CD14-positive monocyte (primary cell): ENCODE results near the gene FAM120B. TPM values are rescaled to one million over a fixed set of nuclear protein-coding genes. Genes with fewer than 3 reads are reported as not detected.

Experiments used
- DNase-seq, 3 donors: peaks; one replicate each; pipeline ENCODE4 v3.0.0-alpha.2; 2011 to 2022
- H2AFZ ChIP-seq: 2 replicates; pipeline ENCODE4 v1.6.0; 2012; ENCODE audit warnings: mild to moderate bottlenecking, low read depth, low read length, inconsistent platforms; ENCODE audit not compliant: insufficient read depth, poor library complexity, severe bottlenecking
- H3K27ac ChIP-seq, 2 donors: 1 replicate in 1 of 2; 2 replicates in 1 of 2; pipeline ENCODE4 v1.5.1; 2012 to 2013; ENCODE audit warnings: low read length in 2 of 2, control low read depth in 1 of 2, inconsistent platforms in 1 of 2, low read depth in 1 of 2, mild to moderate bottlenecking in 1 of 2
- H3K27me3 ChIP-seq, 2 donors: one replicate each; pipeline versions ENCODE4 v1.6.0 to v1.6.1; 2011 to 2013; ENCODE audit warnings: low read length in 2 of 2; ENCODE audit not compliant: control insufficient read depth in 2 of 2, insufficient read depth in 2 of 2
- H3K36me3 ChIP-seq, 2 donors: replicated peaks in 1 of 2; 1 replicate in 1 of 2; 2 replicates in 1 of 2; pipeline versions ENCODE4 v1.5.1 to v1.6.1; 2012 to 2013; ENCODE audit warnings: low read length in 2 of 2, control low read depth in 1 of 2, inconsistent platforms in 1 of 2, mild to moderate bottlenecking in 1 of 2; ENCODE audit not compliant: insufficient read depth in 2 of 2, control insufficient read depth in 1 of 2
- H3K4me1 ChIP-seq, 2 donors: 1 replicate in 1 of 2; 2 replicates in 1 of 2; pipeline versions ENCODE4 v1.5.1 to v1.6.1; 2012 to 2013; ENCODE audit warnings: low read length in 2 of 2, control low read depth in 1 of 2, inconsistent platforms in 1 of 2, mild to moderate bottlenecking in 1 of 2, moderate library complexity in 1 of 2; ENCODE audit not compliant: insufficient read depth in 2 of 2, control insufficient read depth in 1 of 2
- H3K4me2 ChIP-seq: replicated peaks from 2 replicates; pipeline ENCODE3; 2012; ENCODE audit warnings: low read length, moderate library complexity, mild to moderate bottlenecking; ENCODE audit not compliant: poor library complexity, severe bottlenecking; ENCODE audit errors: extremely low read depth
- H3K4me3 ChIP-seq, 3 experiments: fragments of 200-600 bp in 1 of 3; sonication (generic) in 1 of 3; replicated peaks in 1 of 3; 1 replicate in 2 of 3; 2 replicates in 1 of 3; pipeline ENCODE4 v1.5.1; 2011 to 2013; ENCODE audit warnings: low read length in 3 of 3, mild to moderate bottlenecking in 3 of 3, control low read depth in 2 of 3, low read depth in 2 of 3, inconsistent platforms in 1 of 3, moderate library complexity in 1 of 3
- H3K79me2 ChIP-seq: 2 replicates; pipeline ENCODE4 v1.6.0; 2012; ENCODE audit warnings: mild to moderate bottlenecking, control low read depth, inconsistent platforms, low read length, moderate library complexity; ENCODE audit not compliant: insufficient read depth
- H3K9ac ChIP-seq: 2 replicates; pipeline ENCODE4 v1.6.0; 2017; ENCODE audit warnings: low read length, mild to moderate bottlenecking; ENCODE audit not compliant: insufficient read depth, poor library complexity, severe bottlenecking
- H3K9me3 ChIP-seq, 2 donors: replicated peaks in 1 of 2; 1 replicate in 1 of 2; 2 replicates in 1 of 2; pipeline versions ENCODE4 v1.5.1 to v1.6.1; 2012 to 2013; ENCODE audit warnings: low read length in 2 of 2, control low read depth in 1 of 2; ENCODE audit not compliant: control insufficient read depth in 1 of 2, insufficient read depth in 1 of 2
- H4K20me1 ChIP-seq: 2 replicates; pipeline ENCODE4 v1.6.0; 2012; ENCODE audit warnings: mild to moderate bottlenecking, low read length, control low read depth, moderate library complexity; ENCODE audit not compliant: insufficient read depth
- H3K27ac Mint-ChIP-seq, 7 donors: one replicate each; pipeline ENCODE4 v1.8.0; 2020; ENCODE audit warnings: mild to moderate bottlenecking in 7 of 7, mixed read lengths in 7 of 7, moderate library complexity in 6 of 7, inconsistent platforms in 2 of 7
- H3K27me3 Mint-ChIP-seq, 3 donors: one replicate each; pipeline ENCODE4 v1.8.0; 2021 to 2022; ENCODE audit warnings: low read depth in 3 of 3, mild to moderate bottlenecking in 3 of 3, mixed read lengths in 3 of 3, moderate library complexity in 3 of 3, inconsistent platforms in 1 of 3
- H3K36me3 Mint-ChIP-seq, 2 donors: one replicate each; pipeline ENCODE4 v1.8.0; 2020; ENCODE audit warnings: mixed read lengths in 2 of 2, inconsistent platforms in 1 of 2, mild to moderate bottlenecking in 1 of 2
- H3K4me1 Mint-ChIP-seq: one replicate; pipeline ENCODE4 v1.8.0; 2020; ENCODE audit warnings: mild to moderate bottlenecking, mixed read lengths
- H3K4me3 Mint-ChIP-seq, 2 donors: one replicate each; pipeline ENCODE4 v1.8.0; 2020; ENCODE audit warnings: mild to moderate bottlenecking in 2 of 2, mixed read lengths in 2 of 2, moderate library complexity in 1 of 2
- H3K9me3 Mint-ChIP-seq, 7 donors: one replicate each; pipeline ENCODE4 v1.8.0; 2020 to 2022; ENCODE audit warnings: mixed read lengths in 7 of 7, mild to moderate bottlenecking in 6 of 7, moderate library complexity in 6 of 7, inconsistent platforms in 2 of 7
- CTCF ChIP-seq: fragments of 200-600 bp; IDR thresholded peaks from one replicate; pipeline ENCODE4 v1.8.0; 2022; ENCODE audit warnings: antibody characterized with exemption, mild to moderate bottlenecking
- WGBS: methylation state at CpG from one replicate; pipeline ENCODE4 v1.1.5; 2013; ENCODE audit warnings: missing lambda C conversion rate; ENCODE audit not compliant: insufficient coverage; 5-methylcytosine and 5-hydroxymethylcytosine counted together
- intact Hi-C, 2 donors: fragments of 100-400 bp; cut with micrococcal nuclease; formaldehyde crosslinking; loops; one replicate each; pipeline versions ENCODE4 v1.15.0 to v1.15.1; 2023
- polyA plus RNA-seq, 3 donors: library from polyadenylated mRNA; depleted of rRNA in 1 of 3; unstranded in 2 of 3; stranded (reverse) in 1 of 3; fragments of 300-500 nt in 2 of 3; fragments of >200 nt in 1 of 3; fragmentation: Illumina TruSeq in 2 of 3; gene quantifications; 1 replicate in 2 of 3; 2 replicates in 1 of 3; pipeline ENCODE4 v1.2.3, GENCODE V29; 2012 to 2021

Gene FAM120B
- polyA plus RNA-seq, 3 donors: 10.6 to 20.2 (median 11.2) TPM

- Histone ChIP-seq H3K4me1 (peaks cover 0 to 42% of the 10 kb centered on the region in 2 donors), H3K4me3 (no peak overlapping the region), H3K4me2 (no peak overlapping the region), H3K9me3 (no peaks in the 10 kb centered on the region), H3K36me3 (peaks cover 3 to 29% of the 10 kb centered on the region in 2 donors), H4K20me1 (no peaks in the 10 kb centered on the region), H2AFZ (no peak overlapping the region), H3K27me3 (no peaks in the 10 kb centered on the region), H3K27ac (no peak overlapping the region), H3K79me2 (no peaks in the 10 kb centered on the region), H3K9ac (no peak overlapping the region)
- intact Hi-C loops: no loop called here
- Mint-ChIP-seq H3K27me3 (peaks cover 0 to 2% (median 0%) of the 10 kb centered on the region in 3 donors), H3K9me3 (no peaks in the 10 kb centered on the region), H3K36me3 (peaks cover 28 to 53% of the 10 kb centered on the region in 2 donors), H3K4me1 (peaks cover 53% of the 10 kb centered on the region), H3K4me3 (no peak overlapping the region), H3K27ac (peak overlapping the region in 4 of 7 donors; percentile 19 to 60 (median 28))
- peak in 1 of 3 donors; percentile 13 for DNase-seq
- 64% methylated on average over 10 of the region's 10 CpGs for WGBS
- TF ChIP-seq CTCF: no peak
Observed at GRCh38 chr6:170378502-170378901, 71.9 kb downstream of the FAM120B start.

- Histone ChIP-seq H3K36me3 (peaks cover 2 to 23% of the 10 kb centered on the region in 2 donors), H3K27ac (no peak overlapping the region), H3K4me3 (no peak overlapping the region), H3K4me1 (peaks cover 0 to 13% of the 10 kb centered on the region in 2 donors), H3K79me2 (no peaks in the 10 kb centered on the region), H3K4me2 (no peak overlapping the region), H2AFZ (no peak overlapping the region), H3K9ac (no peak overlapping the region), H4K20me1 (no peaks in the 10 kb centered on the region), H3K9me3 (no peaks in the 10 kb centered on the region), H3K27me3 (no peaks in the 10 kb centered on the region)
- DNase-seq: no peak
- intact Hi-C loops: no loop called here
- peak overlapping the region in 3 of 7 donors; percentile 14 to 26 (median 26) for H3K27ac Mint-ChIP-seq
- H3K4me1 Mint-ChIP-seq: peaks cover 26% of the 10 kb centered on the region
- H3K9me3 Mint-ChIP-seq: no peaks in the 10 kb centered on the region
- H3K27me3 Mint-ChIP-seq: peaks cover 0 to 2% (median 0%) of the 10 kb centered on the region in 3 donors
- H3K4me3 Mint-ChIP-seq: no peak overlapping the region
- peaks cover 34 to 52% of the 10 kb centered on the region in 2 donors for H3K36me3 Mint-ChIP-seq
- no peak for TF ChIP-seq CTCF
Observed at GRCh38 chr6:170381562-170381961, 75.0 kb downstream of the FAM120B start.
